ENCODE results near the gene RBKS.
A peak's percentile ranks its signal among the peaks of the same experiment; 100 is the strongest.

Gene RBKS

DNA sequence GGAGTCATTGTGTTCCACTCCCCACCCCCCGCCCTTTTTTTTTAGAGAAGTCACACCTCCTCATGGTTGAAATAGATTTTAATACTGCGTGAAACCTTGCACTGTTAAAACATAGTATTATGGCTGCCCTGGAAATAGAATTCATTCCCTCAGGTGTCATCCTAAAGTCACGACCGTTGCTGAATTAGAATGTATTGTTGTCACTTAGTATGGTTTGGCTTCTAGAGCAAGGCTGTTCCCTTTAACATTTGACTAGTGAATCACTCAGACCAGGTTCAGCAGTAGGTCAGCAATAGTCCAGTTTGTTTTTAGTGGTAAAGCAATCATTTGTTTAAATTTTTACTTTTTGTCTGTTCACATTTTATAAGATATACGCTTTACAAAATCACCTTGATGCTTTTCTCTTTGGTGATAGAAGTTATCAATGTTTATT lies 1.5 kb upstream of the RBKS start:
- Histone ChIP-seq H3K36me3 (0 out of 2 replicates have a peak, but pooled peaks cover 3% of the 10 kb centered on the region), H3K9me3 (ENCODE audit: severe bottlenecking) (no peaks in the 10 kb centered on the region), H3K27me3 (ENCODE audit: insufficient read depth, low read depth, severe bottlenecking) (no peaks in the 10 kb centered on the region), H3K27ac (no peak overlapping the region), H3K4me3 (ENCODE audit: low read depth, low read length) (peak overlapping the region; percentile 98; the same call in 1 of the 2 replicates)
- no peak for TF ChIP-seq CTCF (IDR thresholded peaks at IDR 0.05; ENCODE audit: low read depth, low read length)
- no peak for DNase-seq

- Histone ChIP-seq H3K36me3 (0 out of 2 replicates have a peak, but pooled peaks cover 3% of the 10 kb centered on the region), H3K27ac (peak overlapping the region; percentile 87), H3K27me3 (ENCODE audit: insufficient read depth, low read depth, severe bottlenecking) (no peaks in the 10 kb centered on the region), H3K9me3 (ENCODE audit: severe bottlenecking) (no peaks in the 10 kb centered on the region), H3K4me3 (ENCODE audit: low read depth, low read length) (peak overlapping the region; percentile 98)
- DNase-seq = peak; percentile 64
- no peak for TF ChIP-seq CTCF (IDR thresholded peaks at IDR 0.05; ENCODE audit: low read depth, low read length)
Observed at GRCh38 chr2:27890924-27891672, 911 bp upstream of the RBKS start.

- Histone ChIP-seq H3K27me3 (ENCODE audit: insufficient read depth, low read depth, severe bottlenecking) (peaks cover 4% of the 10 kb centered on the region), H3K4me3 (ENCODE audit: low read depth, low read length) (peak overlapping the region; percentile 98), H3K27ac (no peak overlapping the region; the same call in 1 of the 2 replicates), H3K9me3 (ENCODE audit: severe bottlenecking) (no peaks in the 10 kb centered on the region), H3K36me3 (no peaks in the 10 kb centered on the region)
- no peak for TF ChIP-seq CTCF (IDR thresholded peaks at IDR 0.05; ENCODE audit: low read depth, low read length)
- no peak for DNase-seq
Observed at GRCh38 chr2:27889774-27890145, 427 bp downstream of the RBKS start.

GRCh38 chr2:27888790-27889189 lies 1.4 kb downstream of the RBKS start:
- Histone ChIP-seq H3K27me3 (ENCODE audit: insufficient read depth, low read depth, severe bottlenecking) (peaks cover 4% of the 10 kb centered on the region), H3K27ac (no peak overlapping the region), H3K9me3 (ENCODE audit: severe bottlenecking) (no peaks in the 10 kb centered on the region), H3K4me3 (ENCODE audit: low read depth, low read length) (no peak overlapping the region), H3K36me3 (no peaks in the 10 kb centered on the region)
- TF ChIP-seq CTCF (IDR thresholded peaks at IDR 0.05; ENCODE audit: low read depth, low read length) = no peak
- DNase-seq = no peak

DNA sequence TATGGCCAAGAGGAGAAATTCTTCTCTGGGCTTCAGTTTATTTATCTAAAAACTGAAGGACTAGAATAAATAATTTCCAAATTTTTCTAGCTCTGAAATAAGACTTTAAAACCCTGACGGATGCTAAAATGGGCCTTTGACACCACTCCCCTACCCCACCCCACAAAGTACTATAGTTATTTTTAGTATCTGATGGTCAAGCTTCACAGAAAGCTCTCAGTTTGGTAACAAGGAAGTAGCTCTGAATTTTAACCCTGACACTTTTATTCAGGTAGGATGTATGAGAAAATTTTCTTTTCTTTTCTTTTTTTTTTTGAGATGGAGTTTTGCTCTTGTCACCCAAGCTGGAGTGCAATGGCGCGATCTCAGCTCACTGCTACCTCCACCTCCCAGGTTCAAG lies 2.4 kb downstream of the RBKS start:
- TF ChIP-seq CTCF (IDR thresholded peaks at IDR 0.05; ENCODE audit: low read depth, low read length) = no peak
- Histone ChIP-seq H3K9me3 (ENCODE audit: severe bottlenecking) (no peaks in the 10 kb centered on the region), H3K36me3 (no peaks in the 10 kb centered on the region), H3K27me3 (ENCODE audit: insufficient read depth, low read depth, severe bottlenecking) (peaks cover 4% of the 10 kb centered on the region), H3K4me3 (ENCODE audit: low read depth, low read length) (no peak overlapping the region), H3K27ac (no peak overlapping the region)
- no peak for DNase-seq

DNA sequence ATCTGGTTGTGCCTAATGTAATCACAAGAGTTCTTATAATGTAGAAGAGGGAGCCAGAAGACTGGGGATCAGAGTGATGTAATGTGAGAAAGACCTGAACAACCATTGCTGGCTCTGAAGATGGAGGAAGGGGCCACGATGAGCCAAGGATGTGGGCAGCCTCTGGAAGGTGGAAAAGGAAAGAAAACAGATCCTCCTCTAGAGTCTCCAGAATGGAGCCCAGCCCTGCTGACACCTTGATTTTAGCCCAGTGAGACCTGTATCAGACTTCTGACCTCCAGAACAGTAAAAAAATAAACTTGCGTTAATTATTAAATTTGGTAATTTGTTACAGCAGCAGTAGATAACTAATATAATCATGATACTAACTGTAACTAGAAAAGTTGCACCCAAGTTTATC lies 3.1 kb downstream of the RBKS start:
- no peak overlapping the region for H3K4me3 ChIP-seq (ENCODE audit: low read depth, low read length)
- no peak overlapping the region for H3K27ac ChIP-seq
- no peaks in the 10 kb centered on the region for H3K36me3 ChIP-seq
- peaks cover 4% of the 10 kb centered on the region for H3K27me3 ChIP-seq (ENCODE audit: insufficient read depth, low read depth, severe bottlenecking)
- TF ChIP-seq CTCF (IDR thresholded peaks at IDR 0.05; ENCODE audit: low read depth, low read length) = no peak
- no peak for DNase-seq
- H3K9me3 ChIP-seq (ENCODE audit: severe bottlenecking) = no peaks in the 10 kb centered on the region

Measured in WERI-Rb-1 (cell line).